A673 (cell line): ENCODE data around the gene CPLX3.

Experiments used
- CTCF ChIP-seq: fragments of 300-800, 200-600 bp; sonication (generic); conservative IDR thresholded peaks from 2 replicates; pipeline ENCODE4 v1.5.1; 2017; ENCODE audit warnings: low read depth, mild to moderate bottlenecking, antibody characterized with exemption, low read length, moderate library complexity, mixed read lengths
- EZH2 ChIP-seq: fragments of 200-600 bp; sonication (generic); IDR thresholded peaks from 2 replicates; pipeline ENCODE4 v1.6.1; 2017; ENCODE audit warnings: borderline replicate concordance, low read depth, mild to moderate bottlenecking, mixed read lengths, antibody characterized with exemption, low read length; ENCODE audit not compliant: poor library complexity, severe bottlenecking

- no peak for TF ChIP-seq CTCF
- no peak for TF ChIP-seq EZH2
These were observed 25.5 kb downstream of the CPLX3 start for GRCh38 chr15:74851960-74852359.
